Neural crest cell (in vitro differentiated cells): ENCODE data around the gene STH. TPM values are rescaled to one million over a fixed set of nuclear protein-coding genes. Genes with fewer than 3 reads are reported as not detected.
A peak's percentile ranks its signal among the peaks of the same experiment; 100 is the strongest.
"Not testable (repeated sequence)": the region's sequence is repeated elsewhere in the genome, so short reads cannot be mapped to it uniquely, and the experiment has no call there.

ENCODE experiments used
- DNase-seq: peaks from one replicate; pipeline ENCODE4 v3.0.0; 2021; ENCODE audit warnings: low read depth, mixed read lengths, low spot score
- H3K27ac Mint-ChIP-seq: one replicate; pipeline ENCODE4 v1.8.0; 2021; ENCODE audit warnings: mild to moderate bottlenecking, mixed read lengths; ENCODE audit not compliant: unreplicated experiment
- H3K27me3 Mint-ChIP-seq: 2 replicates; pipeline ENCODE4 v1.8.0; 2021; ENCODE audit warnings: low read depth, mild to moderate bottlenecking, mixed read lengths
- H3K36me3 Mint-ChIP-seq: 2 replicates; pipeline ENCODE4 v1.8.0; 2021; ENCODE audit warnings: low read depth, mild to moderate bottlenecking, mixed read lengths
- H3K4me1 Mint-ChIP-seq: 2 replicates; pipeline ENCODE4 v1.8.0; 2021; ENCODE audit warnings: mixed read lengths
- H3K4me3 Mint-ChIP-seq: one replicate; pipeline ENCODE4 v1.8.0; 2021; ENCODE audit warnings: mild to moderate bottlenecking, mixed read lengths
- H3K9me3 Mint-ChIP-seq: 2 replicates; pipeline ENCODE4 v1.8.0; 2021; ENCODE audit warnings: mixed read lengths
- CTCF ChIP-seq: fragments of 200-600 bp; sonication (generic); conservative IDR thresholded peaks from 2 replicates; pipeline ENCODE4 v1.5.0; 2021; ENCODE audit warnings: antibody characterized with exemption, mild to moderate bottlenecking
- total RNA-seq: library from RNA; stranded (reverse); gene quantifications from 2 replicates; pipeline ENCODE4 v1.2.1, GENCODE V29; 2021

The STH gene
- total RNA-seq, 1 donor from 2014 or later, result not detected

DNA sequence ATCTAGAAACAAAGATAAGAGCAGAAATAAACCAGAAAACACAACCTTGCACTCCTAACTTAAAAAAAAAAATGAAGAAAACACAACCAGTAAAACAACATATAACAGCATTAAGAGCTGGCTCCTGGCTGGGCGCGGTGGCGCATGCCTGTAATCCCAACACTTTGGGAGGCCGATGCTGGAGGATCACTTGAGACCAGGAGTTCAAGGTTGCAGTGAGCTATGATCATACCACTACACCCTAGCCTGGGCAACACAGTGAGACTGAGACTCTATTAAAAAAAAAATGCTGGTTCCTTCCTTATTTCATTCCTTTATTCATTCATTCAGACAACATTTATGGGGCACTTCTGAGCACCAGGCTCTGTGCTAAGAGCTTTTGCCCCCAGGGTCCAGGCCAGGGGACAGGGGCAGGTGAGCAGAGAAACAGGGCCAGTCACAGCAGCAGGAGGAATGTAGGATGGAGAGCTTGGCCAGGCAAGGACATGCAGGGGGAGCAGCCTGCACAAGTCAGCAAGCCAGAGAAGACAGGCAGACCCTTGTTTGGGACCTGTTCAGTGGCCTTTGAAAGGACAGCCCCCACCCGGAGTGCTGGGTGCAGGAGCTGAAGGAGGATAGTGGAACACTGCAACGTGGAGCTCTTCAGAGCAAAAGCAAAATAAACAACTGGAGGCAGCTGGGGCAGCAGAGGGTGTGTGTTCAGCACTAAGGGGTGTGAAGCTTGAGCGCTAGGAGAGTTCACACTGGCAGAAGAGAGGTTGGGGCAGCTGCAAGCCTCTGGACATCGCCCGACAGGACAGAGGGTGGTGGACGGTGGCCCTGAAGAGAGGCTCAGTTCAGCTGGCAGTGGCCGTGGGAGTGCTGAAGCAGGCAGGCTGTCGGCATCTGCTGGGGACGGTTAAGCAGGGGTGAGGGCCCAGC lies 2.6 kb downstream of the STH start:
- no peak overlapping the region for H3K4me3 Mint-ChIP-seq
- no peak for TF ChIP-seq CTCF
- no peak for DNase-seq
- H3K27ac Mint-ChIP-seq, result no peak overlapping the region
- H3K27me3 Mint-ChIP-seq, result no peaks in the 10 kb centered on the region
- H3K9me3 Mint-ChIP-seq, result peaks cover 2% of the 10 kb centered on the region
- H3K4me1 Mint-ChIP-seq, result no peaks in the 10 kb centered on the region
- no peaks in the 10 kb centered on the region for H3K36me3 Mint-ChIP-seq

- DNase-seq, result peak; percentile 78
- no peak overlapping the region for H3K27ac Mint-ChIP-seq
- H3K4me1 Mint-ChIP-seq, result no peaks in the 10 kb centered on the region
- no peaks in the 10 kb centered on the region for H3K36me3 Mint-ChIP-seq
- H3K27me3 Mint-ChIP-seq, result no peaks in the 10 kb centered on the region
- TF ChIP-seq CTCF, result peak; percentile 93
- H3K4me3 Mint-ChIP-seq, result no peak overlapping the region
- peaks cover 2% of the 10 kb centered on the region for H3K9me3 Mint-ChIP-seq
Measured at GRCh38 chr17:46002311-46002972, 3.4 kb downstream of the STH start.

DNA sequence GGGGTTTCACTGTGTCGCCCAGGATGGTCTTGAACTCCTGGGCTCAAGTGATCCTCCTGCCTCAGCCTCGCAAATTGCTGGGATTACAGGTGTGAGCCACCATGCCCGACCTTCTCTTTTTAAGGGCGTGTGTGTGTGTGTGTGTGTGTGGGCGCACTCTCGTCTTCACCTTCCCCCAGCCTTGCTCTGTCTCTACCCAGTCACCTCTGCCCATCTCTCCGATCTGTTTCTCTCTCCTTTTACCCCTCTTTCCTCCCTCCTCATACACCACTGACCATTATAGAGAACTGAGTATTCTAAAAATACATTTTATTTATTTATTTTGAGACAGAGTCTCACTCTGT lies 3.9 kb downstream of the STH start:
- Mint-ChIP-seq H3K27me3 (no peaks in the 10 kb centered on the region), H3K9me3 (peaks cover 2% of the 10 kb centered on the region), H3K27ac (no peak overlapping the region), H3K36me3 (no peaks in the 10 kb centered on the region), H3K4me3 (no peak overlapping the region), H3K4me1 (no peaks in the 10 kb centered on the region)
- DNase-seq, result no peak
- no peak for TF ChIP-seq CTCF

DNA sequence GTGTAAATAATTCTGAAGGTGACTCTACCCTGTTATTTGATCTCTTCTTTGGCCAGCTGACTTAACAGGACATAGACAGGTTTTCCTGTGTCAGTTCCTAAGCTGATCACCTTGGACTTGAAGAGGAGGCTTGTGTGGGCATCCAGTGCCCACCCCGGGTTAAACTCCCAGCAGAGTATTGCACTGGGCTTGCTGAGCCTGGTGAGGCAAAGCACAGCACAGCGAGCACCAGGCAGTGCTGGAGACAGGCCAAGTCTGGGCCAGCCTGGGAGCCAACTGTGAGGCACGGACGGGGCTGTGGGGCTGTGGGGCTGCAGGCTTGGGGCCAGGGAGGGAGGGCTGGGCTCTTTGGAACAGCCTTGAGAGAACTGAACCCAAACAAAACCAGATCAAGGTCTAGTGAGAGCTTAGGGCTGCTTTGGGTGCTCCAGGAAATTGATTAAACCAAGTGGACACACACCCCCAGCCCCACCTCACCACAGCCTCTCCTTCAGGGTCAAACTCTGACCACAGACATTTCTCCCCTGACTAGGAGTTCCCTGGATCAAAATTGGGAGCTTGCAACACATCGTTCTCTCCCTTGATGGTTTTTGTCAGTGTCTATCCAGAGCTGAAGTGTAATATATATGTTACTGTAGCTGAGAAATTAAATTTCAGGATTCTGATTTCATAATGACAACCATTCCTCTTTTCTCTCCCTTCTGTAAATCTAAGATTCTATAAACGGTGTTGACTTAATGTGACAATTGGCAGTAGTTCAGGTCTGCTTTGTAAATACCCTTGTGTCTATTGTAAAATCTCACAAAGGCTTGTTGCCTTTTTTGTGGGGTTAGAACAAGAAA lies 5.1 kb downstream of the STH start:
- Mint-ChIP-seq H3K27me3 (no peaks in the 10 kb centered on the region), H3K27ac (no peak overlapping the region), H3K4me3 (no peak overlapping the region), H3K9me3 (peaks cover 2% of the 10 kb centered on the region), H3K4me1 (peaks cover 3% of the 10 kb centered on the region), H3K36me3 (no peaks in the 10 kb centered on the region)
- no peak for TF ChIP-seq CTCF
- DNase-seq, result no peak

DNA sequence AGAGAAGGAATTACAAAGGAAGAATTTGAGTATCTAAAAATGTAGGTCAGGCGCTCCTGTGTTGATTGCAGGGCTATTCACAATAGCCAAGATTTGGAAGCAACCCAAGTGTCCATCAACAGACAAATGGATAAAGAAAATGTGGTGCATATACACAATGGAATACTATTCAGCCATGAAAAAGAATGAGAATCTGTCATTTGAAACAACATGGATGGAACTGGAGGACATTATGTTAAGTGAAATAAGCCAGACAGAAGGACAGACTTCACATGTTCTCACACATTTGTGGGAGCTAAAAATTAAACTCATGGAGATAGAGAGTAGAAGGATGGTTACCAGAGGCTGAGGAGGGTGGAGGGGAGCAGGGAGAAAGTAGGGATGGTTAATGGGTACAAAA lies 7.0 kb downstream of the STH start:
- H3K4me3 Mint-ChIP-seq, H3K36me3 Mint-ChIP-seq, H3K9me3 Mint-ChIP-seq, DNase-seq, H3K4me1 Mint-ChIP-seq, H3K27ac Mint-ChIP-seq, H3K27me3 Mint-ChIP-seq: not testable (repeated sequence)
